K562 (cell line): ENCODE measurements around the gene CST7. TPM values are rescaled to one million over a fixed set of nuclear protein-coding genes. Genes with fewer than 3 reads are reported as not detected.

Source experiments
- ARNT ChIP-seq, 2 experiments: fragments of 450-650 bp; IDR thresholded peaks; 2 replicates each; pipeline ENCODE4 v1.6.1; 2016; ENCODE audit warnings: mild to moderate bottlenecking in 1 of 2
- CSDE1 ChIP-seq, 2 experiments: fragments of 450-650 bp; IDR thresholded peaks; 2 replicates each; pipeline ENCODE4 v1.6.1; 2016; ENCODE audit warnings: mild to moderate bottlenecking in 1 of 2
- DEAF1 ChIP-seq: fragments of 450-650 bp; formaldehyde crosslinking; IDR thresholded peaks from 2 replicates; pipeline ENCODE4 v1.4.0; 2020; ENCODE audit warnings: mild to moderate bottlenecking, moderate library complexity
- EGR1 ChIP-seq: fragments of 450-650 bp; conservative IDR thresholded peaks from 2 replicates; pipeline ENCODE4 v1.6.1; 2017; ENCODE audit warnings: mild to moderate bottlenecking
- FIP1L1 ChIP-seq: fragments of 200-400 bp; formaldehyde crosslinking; IDR thresholded peaks from 2 replicates; pipeline ENCODE4 v1.6.1; 2018; ENCODE audit warnings: mild to moderate bottlenecking, low read depth, low read length; ENCODE audit not compliant: poor library complexity, severe bottlenecking
- HMGN3 ChIP-seq: IDR thresholded peaks from 2 replicates; pipeline ENCODE4 v1.6.1; 2011; ENCODE audit warnings: borderline replicate concordance, low read depth, mild to moderate bottlenecking, mixed read lengths, low read length; ENCODE audit not compliant: insufficient read length; ENCODE audit errors: extremely low read depth
- JUNB ChIP-seq: fragments of 450-650 bp; formaldehyde crosslinking; conservative IDR thresholded peaks from 2 replicates; pipeline ENCODE4 v1.4.0; 2020; ENCODE audit warnings: mild to moderate bottlenecking
- NR2C1 ChIP-seq, 2 experiments: fragments of 450-650 bp; IDR thresholded peaks; 2 replicates each; pipeline ENCODE4 v1.6.1; 2017; ENCODE audit warnings: mild to moderate bottlenecking in 2 of 2, antibody characterized with exemption in 1 of 2, inconsistent platforms in 1 of 2, missing compliant biosample characterization in 1 of 2, missing genetic modification characterization in 1 of 2
- OTX1 ChIP-seq: fragments of 450-650 bp; formaldehyde crosslinking; IDR thresholded peaks from 2 replicates; pipeline ENCODE4 v1.4.0; 2022; ENCODE audit warnings: mild to moderate bottlenecking
- PRMT5 ChIP-seq: sonication (generic); formaldehyde crosslinking; IDR thresholded peaks from 2 replicates; pipeline ENCODE4 v1.5.0; 2020; ENCODE audit warnings: missing genetic modification reagents
- RBM34 ChIP-seq: fragments of 200-400 bp; formaldehyde crosslinking; IDR thresholded peaks from 2 replicates; pipeline ENCODE4 v1.6.1; 2018; ENCODE audit warnings: low read length, borderline replicate concordance; ENCODE audit not compliant: insufficient read depth
- RREB1 ChIP-seq: fragments of 250-450 bp; sonication (Bioruptor Pico); IDR thresholded peaks from 2 replicates; pipeline ENCODE4 v1.4.0; 2020
- SMARCA5 ChIP-seq: fragments of 450-650 bp; IDR thresholded peaks from 2 replicates; pipeline ENCODE4 v1.6.1; 2016
- USF1 ChIP-seq: sonication (generic); formaldehyde crosslinking; IDR thresholded peaks from 2 replicates; pipeline ENCODE4 v1.9.0; 2022; ENCODE audit warnings: mild to moderate bottlenecking, missing genetic modification reagents
- ZBTB33 ChIP-seq: sonication (generic); formaldehyde crosslinking; IDR thresholded peaks from 2 replicates; pipeline ENCODE4 v1.8.1; 2023; ENCODE audit warnings: mild to moderate bottlenecking, missing genetic modification reagents
- ZNF408 ChIP-seq: fragments of 250-450 bp; sonication (Bioruptor Pico); IDR thresholded peaks from 2 replicates; pipeline ENCODE4 v1.4.0; 2020; ENCODE audit warnings: low read depth, mild to moderate bottlenecking, moderate library complexity
- polyA plus RNA-seq, 8 experiments: library from polyadenylated mRNA; depleted of rRNA in 4 of 8; stranded (reverse) in 5 of 8; unstranded in 3 of 8; fragments of >200 nt; fragmentation: Nextera tagmentation in 2 of 8; fragmentation: Illumina TruSeq in 1 of 8; extraction: Ambion mirVana in 2 of 8; extraction: Trizol in 1 of 8; gene quantifications; 2 replicates each; pipeline versions ENCODE4 v1.2.1 to v1.2.3, GENCODE V29; 2011 to 2014; ENCODE audit warnings: inconsistent platforms in 1 of 8, missing spikeins in 1 of 8
- total RNA-seq, 7 experiments: library from RNA; depleted of rRNA in 6 of 7; stranded (reverse); fragments of >200 nt in 6 of 7; fragmentation: Illumina TruSeq in 2 of 7; extraction: Trizol in 2 of 7; gene quantifications; 2 replicates each; pipeline versions ENCODE4 v1.2.1 to v1.2.3, GENCODE V29; 2011 to 2021; ENCODE audit warnings: low replicate concordance in 1 of 7

The CST7 gene
- total and polyA plus RNA-seq, 9 of the 15 experiments (the other 6 are each of a cell fraction or from before 2014, with no cell fraction given): not detected

GRCh38 chr20:24992487-24993205, 43.6 kb downstream of the CST7 start, which contains the start of gene APMAP (continued):
- TF ChIP-seq RBM34 (0 out of 2 replicates have a peak, but pooled peaks have one; percentile 29), ZNF408 (no peak), OTX1 (CRISPR knock-in tag) (no peak), NR2C1 (IDR thresholded peaks at IDR 0.05) (no peak), NR2C1 (tag; IDR thresholded peaks at IDR 0.05) (no peak), SMARCA5 (no peak), ARNT (IDR thresholded peaks at IDR 0.05) (no peak), PRMT5 (CRISPR knock-in tag) (no peak), HMGN3 (peak; percentile 66), CSDE1 (IDR thresholded peaks at IDR 0.05) (no peak), EGR1 (0 out of 2 replicates have a peak, but pooled peaks have one; percentile 14), DEAF1 (CRISPR knock-in tag) (no peak), JUNB (CRISPR knock-in tag) (no peak), RREB1 (CRISPR knock-in tag) (no peak), ZBTB33 (CRISPR knock-in tag) (no peak), USF1 (no peak), FIP1L1 (no peak)
